WERI-Rb-1 (cell line): ENCODE data around the gene CYP4F12.

Experiments
- DNase-seq: peaks from one replicate; pipeline ENCODE4 v3.0.0-alpha.2; 2020
- H3K27ac ChIP-seq: fragments of 250-450 bp; sonication (Bioruptor Pico); 2 replicates; pipeline ENCODE4 v1.5.1; 2020; ENCODE audit warnings: mild to moderate bottlenecking, moderate library complexity
- H3K27me3 ChIP-seq: fragments of 250-450 bp; sonication (Bioruptor Pico); 2 replicates; pipeline ENCODE4 v1.5.1; 2021; ENCODE audit warnings: mild to moderate bottlenecking, low read depth, moderate library complexity; ENCODE audit not compliant: insufficient read depth, severe bottlenecking
- H3K36me3 ChIP-seq: fragments of 250-450 bp; sonication (Bioruptor Pico); 2 replicates; pipeline ENCODE4 v1.5.1; 2020; ENCODE audit warnings: mild to moderate bottlenecking, moderate library complexity
- H3K4me3 ChIP-seq: 2 replicates; pipeline ENCODE4 v1.5.1; 2011; ENCODE audit warnings: low read depth, mild to moderate bottlenecking, control low read depth, low read length
- H3K9me3 ChIP-seq: fragments of 250-450 bp; sonication (Bioruptor Pico); 2 replicates; pipeline ENCODE4 v1.5.1; 2021; ENCODE audit warnings: mild to moderate bottlenecking, moderate library complexity; ENCODE audit not compliant: severe bottlenecking
- CTCF ChIP-seq: IDR thresholded peaks from 2 replicates; pipeline ENCODE4 v1.5.1; 2011; ENCODE audit warnings: low read depth, mild to moderate bottlenecking, control low read depth, inconsistent platforms, low read length

The CYP4F12 gene

GRCh38 chr19:15639596-15639995, 33.3 kb upstream of the CYP4F12 start:
- Histone ChIP-seq H3K9me3 (no peaks in the 10 kb centered on the region), H3K36me3 (no peaks in the 10 kb centered on the region), H3K27me3 (peaks cover 77% of the 10 kb centered on the region), H3K4me3 (no peak overlapping the region), H3K27ac (no peak overlapping the region)
- no peak for TF ChIP-seq CTCF
- DNase-seq = no peak

GRCh38 chr19:15640294-15640903, 32.5 kb upstream of the CYP4F12 start, which contains the start of gene CYP4F3:
CYP4F3 (plus strand) TSS chr19:15640897; CDS start chr19:15641416, 519 bp downstream.
- H3K27me3 ChIP-seq = peaks cover 73% of the 10 kb centered on the region
- H3K27ac ChIP-seq = no peak within 1 kb of the TSS
- no peak for DNase-seq
- no peaks in the 10 kb centered on the region for H3K36me3 ChIP-seq
- TF ChIP-seq CTCF = no peak
- no peaks in the 10 kb centered on the region for H3K9me3 ChIP-seq
- no peak within 1 kb of the TSS for H3K4me3 ChIP-seq

- H3K9me3 ChIP-seq = no peaks in the 10 kb centered on the region
Observed at GRCh38 chr19:15640904-15641597, 31.8 kb upstream of the CYP4F12 start.

DNA sequence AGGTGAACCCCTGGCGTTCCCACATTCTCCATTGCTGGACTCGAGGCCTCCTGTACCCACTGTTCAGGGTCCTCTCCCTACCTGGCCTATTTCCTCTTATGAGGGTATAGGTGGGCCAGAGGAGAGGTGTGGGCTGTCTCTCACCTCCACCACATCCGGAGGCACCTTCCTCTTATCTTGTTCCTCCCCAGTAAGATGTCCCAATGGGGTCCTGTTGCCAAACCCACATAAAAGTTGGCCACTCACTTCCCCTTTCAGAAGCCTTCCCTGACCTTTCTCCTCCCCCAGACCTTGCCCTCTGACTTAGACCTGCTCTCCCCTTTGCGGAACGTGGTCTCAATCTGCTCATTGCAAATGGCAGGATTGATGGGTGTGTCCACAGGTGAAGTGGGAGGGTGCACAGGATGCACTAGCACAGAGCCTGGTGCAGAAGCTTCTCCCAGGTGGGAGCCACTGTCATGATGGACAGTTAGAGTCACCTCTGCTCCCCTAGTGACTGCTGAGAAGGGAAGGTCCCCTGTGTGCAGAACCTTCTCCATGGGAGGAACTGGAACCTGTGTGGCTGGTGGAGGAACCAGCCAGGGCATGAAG, 30.9 kb upstream of the CYP4F12 start:
- Histone ChIP-seq H3K36me3 (no peaks in the 10 kb centered on the region), H3K9me3 (no peaks in the 10 kb centered on the region), H3K4me3 (no peak overlapping the region), H3K27ac (no peak overlapping the region), H3K27me3 (peaks cover 72% of the 10 kb centered on the region)
- TF ChIP-seq CTCF = no peak
- no peak for DNase-seq

More at GRCh38 chr19:15640904-15641597, 31.8 kb upstream of the CYP4F12 start:
- Histone ChIP-seq H3K27me3 (peaks cover 74% of the 10 kb centered on the region), H3K4me3 (no peak overlapping the region), H3K36me3 (no peaks in the 10 kb centered on the region), H3K27ac (no peak overlapping the region)
- no peak for TF ChIP-seq CTCF
- no peak for DNase-seq

DNA sequence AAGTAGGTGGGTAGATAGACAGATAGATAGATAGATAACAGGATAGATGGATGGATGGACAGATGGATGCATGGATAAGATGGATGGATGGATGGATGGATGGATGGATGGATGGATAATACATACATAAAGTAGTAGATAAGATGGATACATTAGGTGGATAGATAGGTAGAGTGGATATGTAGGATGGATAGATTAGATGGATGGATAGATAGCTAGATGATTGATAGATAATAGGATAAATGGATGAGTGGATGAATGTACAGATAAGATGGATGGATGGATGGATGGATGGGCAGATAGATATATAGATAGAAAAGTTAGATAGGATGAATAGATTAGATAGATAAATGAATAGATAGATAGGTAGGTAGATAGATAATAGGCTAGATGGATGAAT, 30.1 kb upstream of the CYP4F12 start:
- Histone ChIP-seq H3K36me3 (no peaks in the 10 kb centered on the region), H3K4me3 (no peak overlapping the region), H3K27me3 (peaks cover 71% of the 10 kb centered on the region), H3K27ac (no peak overlapping the region), H3K9me3 (no peaks in the 10 kb centered on the region)
- TF ChIP-seq CTCF = no peak
- no peak for DNase-seq
